Measurements from ENCODE around the gene CCDC110. TPM values are rescaled to one million over a fixed set of nuclear protein-coding genes. Genes with fewer than 3 reads are reported as not detected.

Gene CCDC110
- polyA plus RNA-seq, 6 donors from 2014 or later = 0.16 to 0.92 TPM; not detected in 4

DNA sequence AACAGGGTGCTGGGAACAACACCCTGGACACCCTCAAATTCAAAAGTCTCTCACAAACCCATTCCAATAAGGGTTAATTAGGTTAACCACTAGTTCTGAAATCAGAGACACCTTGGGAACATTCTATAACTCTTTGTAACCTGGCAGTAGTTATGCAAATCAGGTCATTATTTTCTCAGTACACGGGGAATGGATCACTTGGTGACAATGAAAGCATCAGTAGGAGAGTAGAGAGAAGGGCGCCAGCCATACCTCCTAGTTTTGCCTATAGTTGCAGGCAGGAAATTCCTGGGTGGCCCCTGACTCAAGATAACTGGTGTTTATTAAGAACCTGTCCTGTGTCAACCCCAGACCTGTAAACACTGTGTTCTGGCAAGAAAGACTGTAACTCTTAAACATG is 2.5 kb downstream of the CCDC110 start:
- no peak for DNase-seq
- Mint-ChIP-seq H3K27ac (peak overlapping the region in 1 of 6 donors; percentile 4), H3K9me3 (peaks cover 0 to 5% (median 0%) of the 10 kb centered on the region in 7 donors), H3K36me3 (no peaks in the 10 kb centered on the region), H3K4me3 (peak overlapping the region in 1 of 8 donors; percentile 8), H3K4me1 (peaks cover 8 to 20% (median 17%) of the 10 kb centered on the region in 3 donors), H3K27me3 (peaks cover 0 to 11% (median 4%) of the 10 kb centered on the region in 3 donors)
- ATAC-seq (ENCODE audit: low read depth in 2 of 2) = no peak

DNA sequence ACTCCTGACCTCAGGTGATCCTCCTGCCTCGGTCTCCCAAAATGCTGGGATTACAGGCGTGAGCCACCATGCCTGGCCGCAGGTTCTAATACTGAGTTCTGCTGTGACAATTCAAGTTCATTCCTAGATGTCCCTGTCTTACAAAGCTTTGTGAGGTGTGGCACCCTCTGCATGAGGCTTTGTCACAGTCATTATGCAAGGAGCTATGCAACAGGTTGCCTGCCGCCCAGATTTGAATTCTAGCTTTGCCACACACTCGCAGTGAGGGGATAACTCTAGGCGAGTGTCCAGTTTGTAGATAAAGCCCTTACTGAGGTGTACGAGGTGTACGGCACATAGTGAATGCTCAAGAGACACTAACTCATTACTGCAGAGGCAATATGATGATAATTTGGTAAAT is 3.5 kb downstream of the CCDC110 start:
- H3K9me3 Mint-ChIP-seq = peaks cover 0 to 5% (median 0%) of the 10 kb centered on the region in 7 donors
- peaks cover 0 to 16% (median 4%) of the 10 kb centered on the region in 3 donors for H3K27me3 Mint-ChIP-seq
- peaks cover 8 to 20% (median 17%) of the 10 kb centered on the region in 3 donors for H3K4me1 Mint-ChIP-seq
- ATAC-seq (ENCODE audit: low read depth in 2 of 2) (no peak), DNase-seq (no peak)
- H3K4me3 Mint-ChIP-seq = peak overlapping the region in 1 of 8 donors; percentile 41
- no peak overlapping the region for H3K27ac Mint-ChIP-seq
- H3K36me3 Mint-ChIP-seq = no peaks in the 10 kb centered on the region

DNA sequence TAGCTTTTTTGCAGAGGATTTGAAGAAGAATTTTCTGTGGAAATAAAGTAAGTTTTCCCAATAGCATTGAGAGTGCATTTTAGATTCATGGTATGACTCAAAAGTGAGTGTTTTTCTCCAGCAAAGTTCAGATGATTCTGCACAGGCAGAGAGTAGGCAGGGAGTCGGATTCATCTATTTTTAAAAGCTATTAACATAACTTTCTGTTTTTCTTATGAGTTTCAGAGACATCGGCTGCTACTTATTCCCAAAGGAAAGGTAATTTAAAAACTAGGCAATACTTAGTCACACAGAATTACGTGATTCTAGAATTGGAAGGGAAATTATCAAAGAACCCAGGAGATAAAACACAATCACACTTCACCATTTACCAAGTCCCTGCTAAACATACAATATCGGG is 4.4 kb downstream of the CCDC110 start:
- no peak for DNase-seq
- no peak overlapping the region for H3K4me3 Mint-ChIP-seq
- no peak for ATAC-seq (ENCODE audit: low read depth in 2 of 2)
- peaks cover 8 to 14% (median 11%) of the 10 kb centered on the region in 3 donors for H3K4me1 Mint-ChIP-seq
- H3K27me3 Mint-ChIP-seq = peaks cover 0 to 16% (median 0%) of the 10 kb centered on the region in 3 donors
- peaks cover 0 to 3% (median 0%) of the 10 kb centered on the region in 7 donors for H3K9me3 Mint-ChIP-seq
- H3K27ac Mint-ChIP-seq = no peak overlapping the region
- H3K36me3 Mint-ChIP-seq = no peaks in the 10 kb centered on the region

DNA sequence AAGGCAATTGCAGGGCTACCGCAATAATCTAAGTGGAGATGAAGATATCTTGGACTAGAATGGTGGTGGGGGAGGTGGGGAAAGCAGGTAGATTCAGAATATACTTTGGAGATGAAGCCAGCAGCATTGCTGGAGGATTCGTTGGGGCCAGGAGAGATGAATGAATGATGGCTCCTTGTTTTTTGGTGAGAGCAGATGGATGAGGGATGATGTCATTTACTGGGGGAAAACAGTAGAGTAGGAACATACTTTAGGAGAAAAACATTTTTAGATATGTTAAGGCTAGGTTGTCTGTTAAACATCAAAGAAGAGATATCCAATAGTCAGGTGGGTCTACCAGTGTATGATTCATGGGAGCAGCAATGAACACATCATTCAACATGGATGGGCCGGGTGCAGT is 5.8 kb downstream of the CCDC110 start:
- H3K4me3 Mint-ChIP-seq = no peak overlapping the region
- peaks cover 0 to 23% (median under 1%) of the 10 kb centered on the region in 3 donors for H3K27me3 Mint-ChIP-seq
- no peaks in the 10 kb centered on the region for H3K36me3 Mint-ChIP-seq
- peaks cover 0 to 3% (median 0%) of the 10 kb centered on the region in 7 donors for H3K9me3 Mint-ChIP-seq
- H3K4me1 Mint-ChIP-seq = peaks cover 4 to 10% (median 5%) of the 10 kb centered on the region in 3 donors
- DNase-seq = no peak
- H3K27ac Mint-ChIP-seq = peak overlapping the region in 1 of 6 donors; percentile 22
- ATAC-seq (ENCODE audit: low read depth in 2 of 2) = no peak

DNA sequence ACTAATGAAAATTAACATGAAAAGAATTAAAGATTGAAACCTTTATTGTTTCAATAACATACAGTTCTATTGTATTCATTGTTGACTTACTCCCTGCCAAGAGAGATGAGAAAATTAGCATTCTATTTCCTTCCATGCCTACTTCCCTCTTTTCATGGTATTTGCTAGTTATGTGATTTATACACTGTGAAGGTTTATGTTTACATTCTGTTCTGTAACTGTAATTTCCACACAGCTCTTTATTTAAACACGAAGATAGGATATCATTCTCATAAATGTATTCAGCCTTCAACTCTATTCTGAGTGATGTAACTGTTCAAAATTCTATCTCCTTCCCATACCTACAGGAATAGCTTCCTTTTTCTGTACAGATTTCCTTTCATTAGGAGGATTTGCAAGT is 6.6 kb downstream of the CCDC110 start:
- peaks cover 0 to 5% (median 0%) of the 10 kb centered on the region in 3 donors for H3K4me1 Mint-ChIP-seq
- peaks cover 0 to 3% (median 0%) of the 10 kb centered on the region in 7 donors for H3K9me3 Mint-ChIP-seq
- ATAC-seq (ENCODE audit: low read depth in 2 of 2) (no peak), DNase-seq (no peak)
- no peak overlapping the region for H3K4me3 Mint-ChIP-seq
- H3K27me3 Mint-ChIP-seq = peaks cover 7 to 31% (median 8%) of the 10 kb centered on the region in 3 donors
- no peak overlapping the region for H3K27ac Mint-ChIP-seq
- H3K36me3 Mint-ChIP-seq = no peaks in the 10 kb centered on the region

DNA sequence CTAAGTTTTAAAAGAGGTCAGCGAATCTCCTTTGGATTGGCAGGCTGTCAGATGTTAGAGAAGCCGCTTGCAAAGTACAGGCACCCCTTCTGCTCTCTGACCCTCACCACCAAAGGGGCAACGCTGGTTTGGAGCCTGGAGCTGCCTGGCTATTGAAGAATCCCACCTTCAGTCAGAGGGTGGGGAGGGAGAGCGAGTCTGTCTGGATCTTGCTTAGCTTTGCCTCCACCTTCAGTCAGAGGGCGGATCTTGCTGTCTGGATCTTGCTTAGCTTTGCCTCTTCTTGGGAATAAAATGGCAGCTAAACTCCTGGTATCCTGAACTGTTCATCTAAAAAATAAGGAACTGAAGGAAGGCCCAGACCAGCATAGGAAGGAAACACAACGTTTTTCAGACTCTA is 7.3 kb downstream of the CCDC110 start:
- Mint-ChIP-seq H3K4me3 (no peak overlapping the region), H3K36me3 (no peaks in the 10 kb centered on the region), H3K4me1 (no peaks in the 10 kb centered on the region), H3K9me3 (no peaks in the 10 kb centered on the region), H3K27ac (no peak overlapping the region), H3K27me3 (peaks cover 12 to 38% (median 15%) of the 10 kb centered on the region in 3 donors)
- ATAC-seq (ENCODE audit: low read depth in 2 of 2) (no peak), DNase-seq (no peak)

DNA sequence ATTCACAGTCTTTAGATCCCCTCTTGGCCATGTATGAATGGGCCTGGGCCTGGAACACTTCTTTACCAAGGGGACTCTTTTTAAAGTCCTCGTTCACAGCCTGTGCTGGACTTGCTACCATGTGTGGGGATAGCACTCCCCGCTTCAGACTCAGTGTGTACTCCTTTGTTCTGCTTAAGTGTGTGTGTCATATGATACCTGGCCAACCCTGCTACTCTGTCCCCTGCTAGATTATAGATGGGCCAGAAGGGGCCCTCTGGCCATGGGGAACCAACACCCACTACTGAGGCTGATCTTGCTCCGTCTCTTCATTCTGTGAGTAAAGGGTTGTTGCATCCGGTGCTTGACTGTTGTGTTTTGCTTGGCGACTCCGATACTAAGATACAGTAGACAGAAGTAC is 8.0 kb downstream of the CCDC110 start:
- Mint-ChIP-seq H3K27ac (no peak overlapping the region), H3K4me1 (no peaks in the 10 kb centered on the region), H3K9me3 (no peaks in the 10 kb centered on the region), H3K27me3 (peaks cover 19 to 42% (median 20%) of the 10 kb centered on the region in 3 donors), H3K4me3 (no peak overlapping the region), H3K36me3 (no peaks in the 10 kb centered on the region)
- no peak for ATAC-seq (ENCODE audit: low read depth in 2 of 2)
- DNase-seq = no peak

DNA sequence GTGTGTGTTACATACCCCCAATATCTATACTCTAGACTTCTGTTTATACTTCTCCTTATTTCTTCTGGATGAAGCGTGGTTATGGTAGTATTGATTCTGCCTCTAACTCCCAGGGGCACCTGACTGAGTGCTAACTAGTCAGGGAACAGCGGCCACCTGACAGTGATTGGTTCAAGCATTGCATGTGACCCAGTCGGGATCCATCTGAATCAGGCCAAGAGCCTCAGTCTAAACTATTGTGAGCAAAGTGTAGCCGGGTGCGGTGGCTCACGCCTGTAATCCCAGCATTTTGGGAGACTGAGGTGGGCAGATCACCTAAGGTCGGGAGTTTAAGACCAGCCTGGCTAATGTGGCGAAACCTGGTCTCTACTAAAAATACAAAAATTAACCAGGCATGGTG is 10.0 kb downstream of the CCDC110 start:
- Mint-ChIP-seq H3K9me3 (no peaks in the 10 kb centered on the region), H3K27ac (no peak overlapping the region), H3K4me3 (no peak overlapping the region), H3K27me3 (peaks cover 21 to 41% (median 24%) of the 10 kb centered on the region in 3 donors), H3K4me1 (no peaks in the 10 kb centered on the region), H3K36me3 (no peaks in the 10 kb centered on the region)
- ATAC-seq (ENCODE audit: low read depth in 2 of 2) (no peak), DNase-seq (no peak)

DNA sequence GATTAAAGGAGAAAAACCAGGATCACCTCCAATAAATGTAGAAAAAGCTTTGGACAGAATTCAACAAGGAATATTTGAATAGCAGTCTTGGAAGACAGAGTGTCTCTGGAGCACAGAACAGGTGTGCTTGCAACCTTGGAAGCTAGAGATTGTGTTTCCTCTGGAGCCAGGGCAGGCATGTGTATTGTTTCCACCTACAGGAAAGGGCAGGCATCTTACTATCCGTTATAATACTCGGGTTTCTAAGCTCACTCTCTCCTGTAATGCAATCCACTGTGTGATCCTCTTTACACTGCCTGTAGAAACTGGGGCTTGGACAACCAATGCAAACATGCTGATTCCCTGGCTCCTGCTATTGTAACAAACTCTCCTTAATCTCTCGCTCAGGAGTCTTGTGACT is 14.4 kb downstream of the CCDC110 start:
- Mint-ChIP-seq H3K27ac (no peak overlapping the region), H3K9me3 (no peaks in the 10 kb centered on the region), H3K36me3 (no peaks in the 10 kb centered on the region), H3K27me3 (peaks cover 28 to 36% (median 36%) of the 10 kb centered on the region in 3 donors), H3K4me3 (no peak overlapping the region), H3K4me1 (no peaks in the 10 kb centered on the region)
- no peak for DNase-seq
- no peak for ATAC-seq (ENCODE audit: low read depth in 2 of 2)

DNA sequence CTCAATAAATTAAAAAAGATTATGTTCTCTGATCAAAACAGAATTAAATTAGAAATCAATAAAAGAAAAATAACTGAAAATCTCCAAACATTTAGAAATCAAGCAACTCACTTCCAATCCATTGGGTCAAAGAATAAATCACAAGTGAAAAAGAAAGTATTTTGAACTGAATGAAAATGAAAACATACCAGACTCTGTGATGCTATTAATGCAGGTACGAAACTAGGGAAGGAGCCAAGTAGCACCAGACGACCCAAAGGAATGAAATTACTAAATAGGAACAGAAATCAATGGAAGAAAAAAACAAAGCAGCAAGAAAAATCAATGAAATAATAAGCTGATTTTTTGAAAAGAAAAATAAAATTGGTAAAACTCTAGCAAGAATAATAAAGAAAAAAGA is 15.4 kb downstream of the CCDC110 start:
- no peaks in the 10 kb centered on the region for H3K9me3 Mint-ChIP-seq

DNA sequence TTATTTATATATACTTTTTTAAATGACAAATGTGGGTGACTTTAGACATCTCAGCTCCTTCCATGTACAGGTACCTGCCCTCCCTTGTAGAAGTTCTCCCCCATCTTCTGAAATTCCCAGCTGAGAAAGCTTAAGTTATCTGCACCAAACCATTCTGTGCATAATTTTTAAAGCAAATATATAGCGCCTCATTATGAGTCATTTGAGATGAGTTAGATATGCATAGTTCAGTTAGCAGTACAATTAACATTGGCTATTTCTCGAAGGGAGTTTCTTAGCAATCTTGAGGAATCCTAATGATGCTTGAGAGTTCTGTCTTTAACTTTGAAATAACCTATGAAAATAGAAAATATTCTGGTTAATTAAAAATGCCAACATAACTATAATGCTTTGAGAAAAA is 26.3 kb downstream of the CCDC110 start:
- Mint-ChIP-seq H3K27ac (no peak overlapping the region), H3K4me3 (no peak overlapping the region), H3K4me1 (no peaks in the 10 kb centered on the region), H3K27me3 (peaks cover 6 to 25% (median 16%) of the 10 kb centered on the region in 3 donors), H3K36me3 (no peaks in the 10 kb centered on the region), H3K9me3 (no peaks in the 10 kb centered on the region)
- ATAC-seq (ENCODE audit: low read depth in 2 of 2) (no peak), DNase-seq (no peak)

More for the DNA sequence above, 15.4 kb downstream of the CCDC110 start:
- Mint-ChIP-seq H3K4me1 (no peaks in the 10 kb centered on the region), H3K36me3 (no peaks in the 10 kb centered on the region), H3K27ac (no peak overlapping the region), H3K4me3 (no peak overlapping the region), H3K27me3 (peaks cover 32 to 39% (median 33%) of the 10 kb centered on the region in 3 donors)
- ATAC-seq (ENCODE audit: low read depth in 2 of 2) = no peak
- no peak for DNase-seq

DNA sequence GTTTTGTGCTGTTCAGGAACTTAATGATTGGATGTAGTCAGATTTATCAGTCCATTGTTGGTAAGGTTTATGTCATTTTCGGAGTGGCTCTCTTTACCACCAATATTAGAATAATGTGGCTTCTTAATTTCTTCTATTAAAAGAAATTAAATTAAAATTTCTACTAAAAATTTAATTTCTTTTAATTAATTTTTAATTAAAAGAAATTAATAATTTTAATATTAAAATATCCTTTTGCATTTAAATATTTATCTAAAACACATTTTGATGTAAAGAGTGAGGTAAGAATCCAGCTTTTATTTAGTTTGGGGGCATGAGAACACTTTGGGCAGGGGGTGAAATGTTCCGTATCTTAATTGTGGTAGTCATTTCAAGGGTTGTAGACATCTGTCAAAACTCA is 30.1 kb downstream of the CCDC110 start:
- ATAC-seq (ENCODE audit: low read depth in 2 of 2) = no peak
- Mint-ChIP-seq H3K4me3 (no peak overlapping the region), H3K27me3 (peaks cover 0 to 14% (median 4%) of the 10 kb centered on the region in 3 donors), H3K4me1 (no peaks in the 10 kb centered on the region), H3K9me3 (no peaks in the 10 kb centered on the region), H3K36me3 (no peaks in the 10 kb centered on the region), H3K27ac (no peak overlapping the region)
- DNase-seq = no peak

DNA sequence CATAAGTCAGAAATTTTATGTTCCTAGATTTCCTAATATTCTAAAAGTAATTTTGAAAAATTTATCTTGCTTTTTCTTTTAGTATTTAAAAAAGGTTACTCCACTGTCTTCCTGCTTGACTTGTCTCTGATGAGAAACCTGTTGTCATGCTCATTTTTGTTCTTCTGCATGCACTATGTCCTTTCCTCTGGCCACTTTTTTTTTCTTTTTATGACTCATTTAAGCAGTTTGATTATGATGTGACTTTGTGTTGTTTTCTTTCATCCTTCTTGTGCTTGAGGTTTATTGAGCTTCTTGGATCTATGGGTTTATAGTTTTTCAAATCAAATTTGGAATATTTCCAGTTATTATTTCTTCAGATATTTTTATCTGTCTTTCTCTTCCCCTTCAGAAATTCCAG is 33.7 kb downstream of the CCDC110 start:
- Mint-ChIP-seq H3K9me3 (no peaks in the 10 kb centered on the region), H3K27me3 (peaks cover 0 to 5% (median 4%) of the 10 kb centered on the region in 3 donors), H3K36me3 (no peaks in the 10 kb centered on the region), H3K27ac (no peak overlapping the region), H3K4me1 (no peaks in the 10 kb centered on the region), H3K4me3 (no peak overlapping the region)
- DNase-seq = no peak
- ATAC-seq (ENCODE audit: low read depth in 2 of 2) = no peak

DNA sequence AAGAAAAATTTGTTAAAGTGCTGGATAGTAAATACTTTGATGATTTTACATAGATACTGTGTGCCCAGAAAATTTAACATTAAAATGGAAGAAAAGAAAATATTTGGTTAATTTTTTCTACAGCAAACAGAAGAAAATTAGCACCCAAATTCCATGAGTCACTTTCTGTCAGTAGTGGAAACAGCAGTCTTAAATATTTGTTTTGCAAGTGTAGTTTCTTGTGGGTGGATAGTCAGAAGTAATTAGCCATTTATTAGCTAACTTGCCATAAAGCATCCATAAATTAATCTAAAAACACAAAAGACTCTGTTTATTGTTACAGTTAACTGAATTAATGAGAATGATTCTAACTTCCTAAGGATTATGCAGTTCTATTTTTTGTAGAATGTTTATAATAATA is 36.1 kb downstream of the CCDC110 start:
- no peak overlapping the region for H3K27ac Mint-ChIP-seq
- peaks cover 0 to 9% (median 8%) of the 10 kb centered on the region in 3 donors for H3K27me3 Mint-ChIP-seq
- no peak for ATAC-seq (ENCODE audit: low read depth in 2 of 2)
- no peaks in the 10 kb centered on the region for H3K36me3 Mint-ChIP-seq
- no peak overlapping the region for H3K4me3 Mint-ChIP-seq
- no peak for DNase-seq
- no peaks in the 10 kb centered on the region for H3K4me1 Mint-ChIP-seq
- no peaks in the 10 kb centered on the region for H3K9me3 Mint-ChIP-seq

DNA sequence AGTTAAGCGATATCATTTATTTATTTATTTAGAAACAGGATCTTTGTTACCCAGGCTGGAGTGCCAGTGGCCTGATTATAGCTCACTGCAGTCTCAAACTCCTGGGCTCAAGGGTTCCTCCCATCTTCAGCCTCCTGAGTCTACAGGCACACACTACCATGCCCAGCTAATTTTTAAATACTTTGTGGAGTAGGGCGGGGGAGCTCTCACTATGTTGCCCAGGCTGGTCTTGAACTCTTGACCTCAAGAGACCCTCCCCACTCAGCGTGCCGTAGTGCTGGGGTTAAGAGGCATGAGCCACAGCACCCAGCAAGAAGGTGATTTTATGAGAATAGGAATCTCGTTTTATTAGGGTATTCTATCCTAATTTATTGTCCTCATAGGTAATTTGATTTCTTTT is 41.9 kb downstream of the CCDC110 start:
- Mint-ChIP-seq H3K27me3 (peaks cover 4 to 21% (median 8%) of the 10 kb centered on the region in 3 donors), H3K4me1 (peaks cover 6 to 17% (median 11%) of the 10 kb centered on the region in 3 donors), H3K4me3 (peak overlapping the region in 1 of 8 donors; percentile 20), H3K36me3 (no peaks in the 10 kb centered on the region), H3K9me3 (no peaks in the 10 kb centered on the region), H3K27ac (peak overlapping the region in 2 of 6 donors; percentile 47 to 68)
- ATAC-seq (ENCODE audit: low read depth in 2 of 2) (no peak), DNase-seq (no peak)

Measured in naive B cell (primary cell).